ENCODE measurements around the gene SCO2.

The SCO2 gene

GRCh38 chr22:50490531-50491308 lies 34.7 kb downstream of the SCO2 start:
- no peak for DNase-seq

- no peak for DNase-seq
These were observed 35.8 kb downstream of the SCO2 start for GRCh38 chr22:50489363-50490243.

- no peak for DNase-seq
These were observed 36.5 kb downstream of the SCO2 start for GRCh38 chr22:50488886-50489285.

- no peak for DNase-seq
These were observed 37.3 kb downstream of the SCO2 start for GRCh38 chr22:50488006-50488677.

- DNase-seq: no peak
These were observed 38.0 kb downstream of the SCO2 start for GRCh38 chr22:50487290-50488005.

GRCh38 chr22:50486561-50487289 lies 38.7 kb downstream of the SCO2 start, which contains the start of gene MIOX:
Gene MIOX, plus strand, starts transcription at chr22:50486859. Its CDS starts 39 bp downstream, at chr22:50486898.
- no peak for DNase-seq

- no peak for DNase-seq
These were observed 39.9 kb downstream of the SCO2 start for GRCh38 chr22:50485221-50486131.

- DNase-seq: no peak
These were observed 41.2 kb downstream of the SCO2 start for GRCh38 chr22:50483977-50484853.

GRCh38 chr22:50483556-50483955 lies 41.8 kb downstream of the SCO2 start:
- DNase-seq: no peak

GRCh38 chr22:50483106-50483505 lies 42.3 kb downstream of the SCO2 start:
- DNase-seq: no peak

- DNase-seq: no peak
These were observed 43.0 kb downstream of the SCO2 start for GRCh38 chr22:50482107-50483074.

- peak; percentile 63 for DNase-seq
These were observed 43.8 kb downstream of the SCO2 start, which contains the start of gene ADM2 for GRCh38 chr22:50481440-50482106. Gene ADM2, plus strand, starts transcription at chr22:50481543. Its CDS starts 305 bp downstream, at chr22:50481848.

GRCh38 chr22:50481045-50481439 lies 44.4 kb downstream of the SCO2 start:
- no peak for DNase-seq

- no peak for DNase-seq
These were observed 45.7 kb downstream of the SCO2 start for GRCh38 chr22:50479721-50480120.

GRCh38 chr22:50477923-50478322 lies 47.5 kb downstream of the SCO2 start:
- no peak for DNase-seq

- no peak for DNase-seq
These were observed 48.5 kb downstream of the SCO2 start for GRCh38 chr22:50476868-50477267.

GRCh38 chr22:50475652-50476002 lies 49.8 kb downstream of the SCO2 start:
- no peak for DNase-seq

Data from activated effector memory CD4-positive, alpha-beta T cell treated with Interleukin-2 at 50 U/mL for 16 hours (primary cell).